Neuronal stem cell (in vitro differentiated cells): Measurements from ENCODE around the gene SCYGR1.

Experiments
- DNase-seq: peaks from one replicate; pipeline ENCODE4 v3.0.0-alpha.2; 2013; ENCODE audit warnings: low spot score
- H2AFZ ChIP-seq: one replicate; pipeline ENCODE4 v1.6.1; 2013; ENCODE audit warnings: mild to moderate bottlenecking, low read length, inconsistent platforms
- H2AK5ac ChIP-seq: 2 replicates; pipeline ENCODE4 v1.6.1; 2013; ENCODE audit warnings: low read depth, mild to moderate bottlenecking, inconsistent platforms, low read length, moderate library complexity, mixed read lengths
- H2BK120ac ChIP-seq: 2 replicates; pipeline ENCODE4 v1.6.1; 2013; ENCODE audit warnings: low read depth, mild to moderate bottlenecking, inconsistent platforms, low read length, moderate library complexity, mixed read lengths
- H2BK12ac ChIP-seq: one replicate; pipeline ENCODE4 v1.6.1; 2013; ENCODE audit warnings: low read length, inconsistent platforms
- H2BK15ac ChIP-seq: 2 replicates; pipeline ENCODE4 v1.6.1; 2013; ENCODE audit warnings: mild to moderate bottlenecking, low read length, inconsistent platforms, mixed read lengths
- H2BK5ac ChIP-seq: one replicate; pipeline ENCODE4 v1.6.1; 2013; ENCODE audit warnings: inconsistent platforms, mild to moderate bottlenecking, low read length, moderate library complexity
- H3K14ac ChIP-seq: one replicate; pipeline ENCODE4 v1.6.1; 2013; ENCODE audit warnings: low read length, inconsistent platforms
- H3K18ac ChIP-seq: 2 replicates; pipeline ENCODE4 v1.6.1; 2013; ENCODE audit warnings: low read length, inconsistent platforms
- H3K23ac ChIP-seq: 2 replicates; pipeline ENCODE4 v1.6.1; 2013; ENCODE audit warnings: low read depth, mild to moderate bottlenecking, mixed read lengths, low read length, inconsistent platforms; ENCODE audit not compliant: poor library complexity
- H3K27ac ChIP-seq: replicated peaks from 3 replicates; pipeline ENCODE4 v1.5.1; 2013; ENCODE audit warnings: low read length, inconsistent platforms
- H3K27me3 ChIP-seq, 3 experiments: 2 replicates each; pipeline ENCODE4 v1.6.1; 2013; ENCODE audit warnings: low read length in 3 of 3, mild to moderate bottlenecking in 2 of 3, inconsistent platforms in 1 of 3, low read depth in 1 of 3, mixed read lengths in 1 of 3, moderate library complexity in 1 of 3; ENCODE audit not compliant: control insufficient read depth in 3 of 3, insufficient read depth in 3 of 3
- H3K36me3 ChIP-seq, 2 donors: replicated peaks in 1 of 2; 2 replicates each; pipeline ENCODE4 v1.6.1; 2013; ENCODE audit warnings: low read length in 2 of 2; ENCODE audit not compliant: control insufficient read depth in 2 of 2, insufficient read depth in 2 of 2
- H3K4ac ChIP-seq: 2 replicates; pipeline ENCODE4 v1.6.1; 2013; ENCODE audit warnings: inconsistent platforms, mild to moderate bottlenecking, low read length, moderate library complexity
- H3K4me1 ChIP-seq, 2 donors: 1 replicate in 1 of 2; 2 replicates in 1 of 2; pipeline ENCODE4 v1.6.1; 2013; ENCODE audit warnings: low read length in 2 of 2, low read depth in 1 of 2; ENCODE audit not compliant: control insufficient read depth in 2 of 2, insufficient read depth in 1 of 2
- H3K4me2 ChIP-seq: one replicate; pipeline ENCODE4 v1.6.1; 2013; ENCODE audit warnings: mild to moderate bottlenecking, low read length, inconsistent platforms; ENCODE audit not compliant: insufficient read depth, poor library complexity, severe bottlenecking
- H3K4me3 ChIP-seq, 2 donors: 2 replicates each; pipeline ENCODE4 v1.5.1; 2013; ENCODE audit warnings: low read length in 2 of 2, mild to moderate bottlenecking in 2 of 2, inconsistent platforms in 1 of 2, moderate library complexity in 1 of 2
- H3K79me1 ChIP-seq: one replicate; pipeline ENCODE4 v1.6.1; 2013; ENCODE audit warnings: low read depth, mild to moderate bottlenecking, inconsistent platforms, low read length, moderate library complexity
- H3K9ac ChIP-seq: one replicate; pipeline ENCODE4 v1.6.1; 2013; ENCODE audit warnings: mild to moderate bottlenecking, low read depth, low read length, inconsistent platforms; ENCODE audit not compliant: poor library complexity
- H3K9me3 ChIP-seq, 2 donors: replicated peaks in 1 of 2; 2 replicates each; pipeline versions ENCODE3 to v1.6.1; 2013; ENCODE audit warnings: low read length in 2 of 2, mild to moderate bottlenecking in 2 of 2, inconsistent platforms in 1 of 2, low read depth in 1 of 2, mixed read lengths in 1 of 2, moderate library complexity in 1 of 2; ENCODE audit not compliant: control insufficient read depth in 2 of 2, insufficient read depth in 1 of 2
- H4K8ac ChIP-seq: one replicate; pipeline ENCODE4 v1.6.1; 2013; ENCODE audit warnings: low read depth, mild to moderate bottlenecking, inconsistent platforms, low read length, moderate library complexity
- H4K91ac ChIP-seq: one replicate; pipeline ENCODE4 v1.6.1; 2013; ENCODE audit warnings: low read length, low read depth, mild to moderate bottlenecking, inconsistent platforms; ENCODE audit not compliant: poor library complexity
- WGBS, 2 donors: extraction: QIAGEN DNeasy Blood & Tissue Kit; methylation state at CpG; one replicate each; pipeline ENCODE4 v1.1.7; 2013; ENCODE audit warnings: missing lambda C conversion rate in 2 of 2, mixed read lengths in 1 of 2; ENCODE audit not compliant: insufficient read length in 2 of 2, insufficient replicate concordance in 1 of 2; ENCODE audit errors: extremely low coverage in 2 of 2; 5-methylcytosine and 5-hydroxymethylcytosine counted together

The SCYGR1 gene

DNA sequence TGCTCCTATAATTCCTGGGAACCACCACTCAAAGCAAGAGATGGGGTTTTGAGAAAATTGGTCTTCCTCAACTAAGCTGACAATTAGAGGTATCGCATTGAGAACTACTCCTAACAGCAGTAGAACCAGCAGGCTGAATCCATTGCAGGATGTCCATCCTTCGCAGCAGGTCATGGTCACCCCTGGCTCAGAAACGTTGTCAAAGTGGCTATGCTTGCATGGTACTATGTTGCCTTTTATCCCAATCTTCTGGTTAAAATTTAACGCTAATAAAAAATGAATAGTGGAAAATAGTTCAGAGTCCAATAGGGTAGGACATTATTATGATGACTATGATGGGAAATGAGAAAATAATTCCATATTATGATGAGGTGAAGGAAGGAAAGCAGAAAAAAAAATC, 8.7 kb downstream of the SCYGR1 start, which contains the start of gene TM4SF20:
Gene TM4SF20 (minus strand): TSS at position 212 of the 400 bp plus-strand sequence. CDS start 38 bp downstream, at position 174.
- no peak within 1 kb of the TSS for H2BK5ac ChIP-seq
- H2BK15ac ChIP-seq = no peak within 1 kb of the TSS
- no peak within 1 kb of the TSS for H3K14ac ChIP-seq
- H3K4me1 ChIP-seq = no peaks in the 10 kb centered on the region
- H3K18ac ChIP-seq = no peak within 1 kb of the TSS
- no peak within 1 kb of the TSS for H3K9ac ChIP-seq
- H2AK5ac ChIP-seq = no peak within 1 kb of the TSS
- H2AFZ ChIP-seq = no peak within 1 kb of the TSS
- H3K4me3 ChIP-seq = no peak within 1 kb of the TSS
- H3K23ac ChIP-seq = no peak within 1 kb of the TSS
- H4K8ac ChIP-seq = no peak within 1 kb of the TSS
- H2BK120ac ChIP-seq = no peak within 1 kb of the TSS
- no peak within 1 kb of the TSS for H2BK12ac ChIP-seq
- no peaks in the 10 kb centered on the region for H3K36me3 ChIP-seq
- no peak within 1 kb of the TSS for H3K27ac ChIP-seq
- H3K9me3 ChIP-seq = no peaks in the 10 kb centered on the region
- H3K79me1 ChIP-seq = no peaks in the 10 kb centered on the region
- no CpG with 5 or more reads among the region's 4 CpGs for WGBS, 2 donors
- H3K27me3 ChIP-seq = peaks cover 0 to 2% (median 0%) of the 10 kb centered on the region in 3 experiments
- no peak for DNase-seq
- no peak within 1 kb of the TSS for H4K91ac ChIP-seq
- H3K4ac ChIP-seq = no peak within 1 kb of the TSS
- H3K4me2 ChIP-seq = no peak within 1 kb of the TSS

- no peak overlapping the region for H3K4ac ChIP-seq
- no peak overlapping the region for H2AFZ ChIP-seq
- H3K4me2 ChIP-seq = no peak overlapping the region
- H2AK5ac ChIP-seq = no peak overlapping the region
- H3K36me3 ChIP-seq = no peaks in the 10 kb centered on the region
- no peak overlapping the region for H3K27ac ChIP-seq
- no peak overlapping the region for H3K4me3 ChIP-seq
- H3K23ac ChIP-seq = no peak overlapping the region
- DNase-seq = no peak
- H3K14ac ChIP-seq = no peak overlapping the region
- H3K9me3 ChIP-seq = no peaks in the 10 kb centered on the region
- no peak overlapping the region for H2BK15ac ChIP-seq
- no peak overlapping the region for H2BK120ac ChIP-seq
- no peak overlapping the region for H4K8ac ChIP-seq
- no CpG with 5 or more reads among the region's 4 CpGs for WGBS, 2 donors
- no peak overlapping the region for H4K91ac ChIP-seq
- H2BK12ac ChIP-seq = no peak overlapping the region
- H2BK5ac ChIP-seq = no peak overlapping the region
- H3K4me1 ChIP-seq = no peaks in the 10 kb centered on the region
- peaks cover 0 to 2% (median 0%) of the 10 kb centered on the region in 3 experiments for H3K27me3 ChIP-seq
- no peak overlapping the region for H3K9ac ChIP-seq
- H3K79me1 ChIP-seq = no peaks in the 10 kb centered on the region
- no peak overlapping the region for H3K18ac ChIP-seq
These were observed 9.4 kb downstream of the SCYGR1 start for GRCh38 chr2:227378371-227378782.

DNA sequence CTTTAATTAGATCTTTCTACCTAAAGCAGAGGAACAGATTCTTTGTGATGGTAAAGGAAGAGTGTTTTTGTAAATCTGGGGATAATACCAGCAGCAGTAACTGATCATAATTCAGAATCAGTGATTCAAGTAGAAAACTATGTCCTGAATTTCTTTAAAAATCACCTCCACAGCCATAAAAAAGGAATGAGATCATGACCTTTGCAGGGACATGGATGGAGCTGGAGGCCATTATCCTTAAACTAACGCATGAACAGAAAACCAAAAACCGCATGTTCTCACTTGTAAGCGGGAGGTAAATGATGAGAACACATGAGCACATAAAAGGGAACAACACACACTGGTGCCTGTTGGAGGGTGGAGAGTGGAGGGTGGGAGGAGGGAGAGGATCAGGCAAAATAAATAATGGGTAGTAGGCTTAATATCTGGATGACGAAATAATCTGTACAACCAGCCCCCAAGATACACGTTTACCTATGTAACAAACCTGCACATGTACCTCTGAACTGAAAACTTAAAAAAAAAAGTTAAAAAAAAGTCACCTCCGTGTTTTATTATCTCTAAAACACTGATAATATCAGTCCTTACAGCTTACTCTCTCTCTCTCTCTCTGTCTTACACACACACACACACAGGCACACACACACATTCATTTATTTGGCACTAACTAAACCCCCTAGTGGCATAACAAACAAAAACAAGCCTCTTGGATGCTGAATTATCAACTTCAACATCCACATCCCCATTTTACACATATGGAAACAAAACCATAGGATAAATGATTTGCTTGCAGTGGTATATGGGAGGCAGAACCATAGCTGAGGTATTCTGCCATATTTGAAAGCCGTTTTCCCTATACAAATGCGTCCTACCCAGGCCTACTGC, 10.0 kb downstream of the SCYGR1 start:
- Histone ChIP-seq H3K4me2 (no peak overlapping the region), H3K27ac (no peak overlapping the region), H2AK5ac (no peak overlapping the region), H3K4ac (no peak overlapping the region), H3K36me3 (no peaks in the 10 kb centered on the region), H3K18ac (no peak overlapping the region), H2BK5ac (no peak overlapping the region), H3K9me3 (no peaks in the 10 kb centered on the region), H2BK120ac (no peak overlapping the region), H3K23ac (no peak overlapping the region), H3K79me1 (no peaks in the 10 kb centered on the region), H3K27me3 (peaks cover 0 to 2% (median 0%) of the 10 kb centered on the region in 3 experiments), H2AFZ (no peak overlapping the region), H3K9ac (no peak overlapping the region), H4K91ac (no peak overlapping the region), H2BK15ac (no peak overlapping the region), H3K14ac (no peak overlapping the region), H4K8ac (no peak overlapping the region), H3K4me1 (no peaks in the 10 kb centered on the region), H3K4me3 (no peak overlapping the region), H2BK12ac (no peak overlapping the region)
- DNase-seq = no peak
- no CpG with 5 or more reads among the region's 8 CpGs for WGBS, 2 donors

DNA sequence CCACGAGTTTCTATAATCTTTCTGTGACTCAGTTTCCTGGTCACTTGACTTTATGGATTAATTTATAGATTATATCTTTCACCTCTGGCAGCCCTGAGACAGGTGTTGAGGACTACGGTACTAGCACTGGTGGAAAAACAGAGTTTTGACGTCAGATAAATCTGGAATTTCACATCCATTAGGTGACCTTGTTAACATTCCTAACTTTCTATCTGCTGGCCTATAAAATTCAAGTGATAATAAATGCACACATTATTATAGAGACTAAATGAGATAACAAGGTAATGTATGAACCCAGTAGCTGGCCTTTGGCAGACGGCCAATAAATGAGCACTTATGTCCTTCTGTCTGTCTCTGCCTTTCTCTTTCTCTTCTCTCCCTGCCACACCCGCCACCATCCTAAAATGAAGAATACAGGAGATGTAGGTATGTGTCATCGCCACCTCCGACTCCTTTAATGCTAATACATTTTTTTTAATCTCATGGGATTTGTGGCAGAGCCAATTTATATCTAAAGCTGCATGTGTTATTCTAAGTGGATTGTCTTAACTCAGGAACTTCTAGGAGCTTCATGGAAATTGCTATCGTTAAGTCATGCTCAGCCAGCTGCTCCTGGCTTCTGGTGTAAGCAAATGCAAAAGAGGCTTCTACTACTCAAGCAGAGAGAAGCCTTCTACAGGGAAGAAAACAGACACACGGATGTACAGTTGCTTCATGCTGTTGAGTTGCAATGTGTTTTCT, 10.9 kb downstream of the SCYGR1 start:
- no peak overlapping the region for H3K4ac ChIP-seq
- H3K27me3 ChIP-seq = peaks cover 0 to 2% (median 0%) of the 10 kb centered on the region in 3 experiments
- no peaks in the 10 kb centered on the region for H3K9me3 ChIP-seq
- DNase-seq = no peak
- no peak overlapping the region for H2BK12ac ChIP-seq
- no peaks in the 10 kb centered on the region for H3K36me3 ChIP-seq
- no peak overlapping the region for H3K27ac ChIP-seq
- H3K79me1 ChIP-seq = no peaks in the 10 kb centered on the region
- H3K23ac ChIP-seq = no peak overlapping the region
- no peak overlapping the region for H4K91ac ChIP-seq
- no peak overlapping the region for H3K4me2 ChIP-seq
- H2AFZ ChIP-seq = no peak overlapping the region
- H3K4me1 ChIP-seq = no peaks in the 10 kb centered on the region
- no CpG with 5 or more reads among the region's 9 CpGs for WGBS, 2 donors
- no peak overlapping the region for H3K14ac ChIP-seq
- no peak overlapping the region for H3K4me3 ChIP-seq
- no peak overlapping the region for H2BK15ac ChIP-seq
- no peak overlapping the region for H3K18ac ChIP-seq
- no peak overlapping the region for H2AK5ac ChIP-seq
- no peak overlapping the region for H4K8ac ChIP-seq
- H2BK120ac ChIP-seq = no peak overlapping the region
- H2BK5ac ChIP-seq = no peak overlapping the region
- no peak overlapping the region for H3K9ac ChIP-seq
